ENCODE measurements around the gene GSX1. TPM values are rescaled to one million over a fixed set of nuclear protein-coding genes. Genes with fewer than 3 reads are reported as not detected.

The GSX1 gene
- total RNA-seq, 1 donor from 2014 or later = not detected

DNA sequence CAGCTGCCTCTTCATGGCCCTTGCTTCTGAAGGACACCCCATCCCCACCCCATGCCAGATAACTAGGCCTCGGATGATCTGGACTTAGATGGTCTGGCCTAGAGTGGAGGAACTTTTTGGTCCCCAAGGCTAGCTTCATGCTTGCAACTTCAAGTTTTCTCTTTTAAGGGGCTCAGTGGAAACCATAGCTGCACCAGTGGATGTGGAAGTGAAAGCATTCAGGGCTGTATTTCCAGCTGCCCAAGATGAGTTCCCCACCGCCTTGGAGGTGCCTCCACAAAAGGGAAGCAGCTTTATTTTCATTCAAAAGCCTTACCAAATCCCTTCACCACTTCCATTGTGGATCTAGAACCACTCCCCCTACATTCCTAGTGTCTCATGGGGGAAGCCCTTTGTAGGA, 17.6 kb upstream of the GSX1 start:
- H3K4me3 Mint-ChIP-seq (ENCODE audit: unreplicated experiment) = no peak overlapping the region
- DNase-seq (ENCODE audit: low read depth) (no peak), FAIRE-seq (no peak)
- H3K27me3 Mint-ChIP-seq (ENCODE audit: low read depth, unreplicated experiment) = peaks cover 83% of the 10 kb centered on the region
- H3K36me3 ChIP-seq (ENCODE audit: insufficient read depth, low read length) = no peaks in the 10 kb centered on the region
- no peak overlapping the region for H3K4me2 ChIP-seq (ENCODE audit: low read length)
- peaks cover 3% of the 10 kb centered on the region for H3K27me3 ChIP-seq (ENCODE audit: insufficient read depth, low read length)
- no peaks in the 10 kb centered on the region for H3K79me2 ChIP-seq (ENCODE audit: insufficient read depth, low read length)
- no peak overlapping the region for H3K27ac ChIP-seq (ENCODE audit: low read depth, low read length)
- H3K36me3 Mint-ChIP-seq (ENCODE audit: low read depth, unreplicated experiment) = no peaks in the 10 kb centered on the region
- H3K9me3 Mint-ChIP-seq (ENCODE audit: unreplicated experiment) = no peaks in the 10 kb centered on the region
- H3K9me3 ChIP-seq (ENCODE audit: insufficient read depth, low read depth, low read length) = no peaks in the 10 kb centered on the region
- H3K9ac ChIP-seq (ENCODE audit: low read length) = no peak overlapping the region
- H3K4me3 ChIP-seq (ENCODE audit: insufficient read depth, low read depth, low read length) = no peak overlapping the region
- H3K27ac Mint-ChIP-seq (ENCODE audit: unreplicated experiment) = no peak overlapping the region
- no peak overlapping the region for H2AFZ ChIP-seq (ENCODE audit: low read depth, low read length)
- H3K4me1 Mint-ChIP-seq (ENCODE audit: low read depth, unreplicated experiment) = no peaks in the 10 kb centered on the region
- TF ChIP-seq, protein P1, sequence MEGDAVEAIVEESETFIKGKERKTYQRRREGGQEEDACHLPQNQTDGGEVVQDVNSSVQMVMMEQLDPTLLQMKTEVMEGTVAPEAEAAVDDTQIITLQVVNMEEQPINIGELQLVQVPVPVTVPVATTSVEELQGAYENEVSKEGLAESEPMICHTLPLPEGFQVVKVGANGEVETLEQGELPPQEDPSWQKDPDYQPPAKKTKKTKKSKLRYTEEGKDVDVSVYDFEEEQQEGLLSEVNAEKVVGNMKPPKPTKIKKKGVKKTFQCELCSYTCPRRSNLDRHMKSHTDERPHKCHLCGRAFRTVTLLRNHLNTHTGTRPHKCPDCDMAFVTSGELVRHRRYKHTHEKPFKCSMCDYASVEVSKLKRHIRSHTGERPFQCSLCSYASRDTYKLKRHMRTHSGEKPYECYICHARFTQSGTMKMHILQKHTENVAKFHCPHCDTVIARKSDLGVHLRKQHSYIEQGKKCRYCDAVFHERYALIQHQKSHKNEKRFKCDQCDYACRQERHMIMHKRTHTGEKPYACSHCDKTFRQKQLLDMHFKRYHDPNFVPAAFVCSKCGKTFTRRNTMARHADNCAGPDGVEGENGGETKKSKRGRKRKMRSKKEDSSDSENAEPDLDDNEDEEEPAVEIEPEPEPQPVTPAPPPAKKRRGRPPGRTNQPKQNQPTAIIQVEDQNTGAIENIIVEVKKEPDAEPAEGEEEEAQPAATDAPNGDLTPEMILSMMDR (IDR thresholded peaks at IDR 0.05; ENCODE audit: insufficient read depth, low read depth, low read length) = no peak
- no peak for TF ChIP-seq EZH2 (IDR thresholded peaks at IDR 0.05; ENCODE audit: insufficient read depth, low read length)
- no peaks in the 10 kb centered on the region for H3K4me1 ChIP-seq (ENCODE audit: insufficient read depth, low read length)
- H4K20me1 ChIP-seq (ENCODE audit: insufficient read depth, low read length) = no peaks in the 10 kb centered on the region

DNA sequence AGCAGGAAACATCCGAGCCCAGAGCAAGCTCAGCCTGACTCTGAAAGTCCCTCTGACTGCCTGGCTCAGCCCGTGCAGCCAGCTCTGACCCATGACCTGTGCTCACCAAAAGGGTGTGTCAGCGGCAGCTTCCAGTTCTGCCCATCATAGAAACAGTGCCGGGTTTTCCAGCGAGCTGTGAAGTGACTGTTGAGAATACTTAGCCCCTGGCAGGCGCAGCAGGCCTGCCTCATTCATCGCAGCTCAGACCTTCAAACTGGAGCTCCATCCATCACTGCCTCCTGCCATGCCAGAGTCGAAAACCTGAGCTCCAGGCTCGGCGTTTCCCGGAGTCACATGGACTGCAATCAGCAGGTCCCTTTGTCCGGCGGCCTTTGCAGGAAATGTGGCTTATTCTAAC, 16.3 kb upstream of the GSX1 start:
- no peaks in the 10 kb centered on the region for H3K36me3 Mint-ChIP-seq (ENCODE audit: low read depth, unreplicated experiment)
- H3K27me3 Mint-ChIP-seq (ENCODE audit: low read depth, unreplicated experiment) = peaks cover 74% of the 10 kb centered on the region
- H3K4me2 ChIP-seq (ENCODE audit: low read length) = no peak overlapping the region
- no peaks in the 10 kb centered on the region for H3K36me3 ChIP-seq (ENCODE audit: insufficient read depth, low read length)
- FAIRE-seq (no peak), DNase-seq (ENCODE audit: low read depth) (no peak)
- H3K79me2 ChIP-seq (ENCODE audit: insufficient read depth, low read length) = no peaks in the 10 kb centered on the region
- H3K4me1 Mint-ChIP-seq (ENCODE audit: low read depth, unreplicated experiment) = no peaks in the 10 kb centered on the region
- H3K4me3 Mint-ChIP-seq (ENCODE audit: unreplicated experiment) = no peak overlapping the region
- H3K9me3 ChIP-seq (ENCODE audit: insufficient read depth, low read depth, low read length) = no peaks in the 10 kb centered on the region
- H2AFZ ChIP-seq (ENCODE audit: low read depth, low read length) = no peak overlapping the region
- no peak overlapping the region for H3K9ac ChIP-seq (ENCODE audit: low read length)
- H3K27ac Mint-ChIP-seq (ENCODE audit: unreplicated experiment) = peak overlapping the region; percentile 5
- H3K4me3 ChIP-seq (ENCODE audit: insufficient read depth, low read depth, low read length) = no peak overlapping the region
- H4K20me1 ChIP-seq (ENCODE audit: insufficient read depth, low read length) = no peaks in the 10 kb centered on the region
- TF ChIP-seq EZH2 (IDR thresholded peaks at IDR 0.05; ENCODE audit: insufficient read depth, low read length) = no peak
- TF ChIP-seq, protein P1 (IDR thresholded peaks at IDR 0.05; ENCODE audit: insufficient read depth, low read depth, low read length) = no peak
- no peak overlapping the region for H3K27ac ChIP-seq (ENCODE audit: low read depth, low read length)
- H3K27me3 ChIP-seq (ENCODE audit: insufficient read depth, low read length) = peaks cover 3% of the 10 kb centered on the region
- no peaks in the 10 kb centered on the region for H3K4me1 ChIP-seq (ENCODE audit: insufficient read depth, low read length)
- no peaks in the 10 kb centered on the region for H3K9me3 Mint-ChIP-seq (ENCODE audit: unreplicated experiment)

DNA sequence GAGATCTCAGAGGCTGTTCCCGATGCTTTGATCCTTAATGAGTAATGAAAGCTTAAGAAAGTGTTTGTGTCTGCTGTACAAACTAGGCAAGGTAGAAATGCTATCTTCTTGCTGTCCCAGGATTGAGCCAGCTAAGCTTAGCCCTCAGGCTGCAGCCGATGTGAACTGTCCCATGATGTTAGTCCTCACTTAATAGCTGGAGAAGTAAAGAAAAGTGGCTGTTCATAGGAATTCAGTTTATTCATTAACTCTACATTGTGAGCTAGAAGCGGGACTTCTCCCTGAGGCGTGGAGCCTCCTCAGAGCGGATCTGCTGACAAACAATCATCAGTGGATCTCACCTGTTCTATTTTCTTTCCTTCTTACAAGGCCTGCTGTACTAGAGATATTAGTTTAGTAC, 10.1 kb upstream of the GSX1 start:
- TF ChIP-seq, protein P1 (IDR thresholded peaks at IDR 0.05; ENCODE audit: insufficient read depth, low read depth, low read length) = no peak
- TF ChIP-seq EZH2 (IDR thresholded peaks at IDR 0.05; ENCODE audit: insufficient read depth, low read length) = no peak
- Mint-ChIP-seq H3K36me3 (ENCODE audit: low read depth, unreplicated experiment) (no peaks in the 10 kb centered on the region), H3K9me3 (ENCODE audit: unreplicated experiment) (no peaks in the 10 kb centered on the region), H3K27ac (ENCODE audit: unreplicated experiment) (no peak overlapping the region), H3K27me3 (ENCODE audit: low read depth, unreplicated experiment) (peaks cover 76% of the 10 kb centered on the region), H3K4me1 (ENCODE audit: low read depth, unreplicated experiment) (no peaks in the 10 kb centered on the region), H3K4me3 (ENCODE audit: unreplicated experiment) (no peak overlapping the region)
- H3K4me2 ChIP-seq (ENCODE audit: low read length) = no peak overlapping the region
- no peaks in the 10 kb centered on the region for H4K20me1 ChIP-seq (ENCODE audit: insufficient read depth, low read length)
- no peak overlapping the region for H2AFZ ChIP-seq (ENCODE audit: low read depth, low read length)
- H3K27ac ChIP-seq (ENCODE audit: low read depth, low read length) = no peak overlapping the region
- no peaks in the 10 kb centered on the region for H3K4me1 ChIP-seq (ENCODE audit: insufficient read depth, low read length)
- no peak overlapping the region for H3K9ac ChIP-seq (ENCODE audit: low read length)
- no peak for DNase-seq (ENCODE audit: low read depth)
- H3K27me3 ChIP-seq (ENCODE audit: insufficient read depth, low read length) = no peaks in the 10 kb centered on the region
- no peaks in the 10 kb centered on the region for H3K79me2 ChIP-seq (ENCODE audit: insufficient read depth, low read length)
- H3K36me3 ChIP-seq (ENCODE audit: insufficient read depth, low read length) = no peaks in the 10 kb centered on the region
- no peak overlapping the region for H3K4me3 ChIP-seq (ENCODE audit: insufficient read depth, low read depth, low read length)
- no peak for FAIRE-seq
- no peaks in the 10 kb centered on the region for H3K9me3 ChIP-seq (ENCODE audit: insufficient read depth, low read depth, low read length)
